Iris pigment epithelial cell (primary cell): ENCODE data around the gene ERV3-1.
"Not testable (repeated sequence)": the region's sequence is repeated elsewhere in the genome, so short reads cannot be mapped to it uniquely, and the experiment has no call there.

ENCODE experiments used
- DNase-seq: peaks from one replicate; pipeline ENCODE4 v3.0.0-alpha.2; 2011; ENCODE audit warnings: low read depth

The ERV3-1 gene

GRCh38 chr7:65001291-65001814 is 5.1 kb downstream of the ERV3-1 start:
- DNase-seq, result no peak

GRCh38 chr7:64999165-65000004 is 7.1 kb downstream of the ERV3-1 start:
- peak; percentile 99 for DNase-seq

GRCh38 chr7:64998865-64999164 is 7.7 kb downstream of the ERV3-1 start:
- no peak for DNase-seq

- DNase-seq, result peak; percentile 87
These were observed 8.5 kb downstream of the ERV3-1 start for GRCh38 chr7:64997927-64998391.

GRCh38 chr7:64997164-64997908 is 9.2 kb downstream of the ERV3-1 start:
- no peak for DNase-seq

GRCh38 chr7:64996305-64996704 is 10.2 kb downstream of the ERV3-1 start:
- DNase-seq, result no peak

- DNase-seq, result no peak
These were observed 12.6 kb downstream of the ERV3-1 start for GRCh38 chr7:64993901-64994300.

- DNase-seq, result peak; percentile 49
These were observed 13.5 kb downstream of the ERV3-1 start for GRCh38 chr7:64992971-64993370.

- DNase-seq, result no peak
These were observed 15.6 kb downstream of the ERV3-1 start, which contains the start of gene ZNF117 for GRCh38 chr7:64990936-64991335. ZNF117 (minus strand) TSS chr7:64991036.

GRCh38 chr7:64990216-64990615 is 16.3 kb downstream of the ERV3-1 start:
- DNase-seq, result no peak

- no peak for DNase-seq
These were observed 27.8 kb downstream of the ERV3-1 start for GRCh38 chr7:64978497-64979203.

- DNase-seq, result no peak
These were observed 40.9 kb downstream of the ERV3-1 start for GRCh38 chr7:64965594-64965993.

- DNase-seq, result no peak
These were observed 47.3 kb downstream of the ERV3-1 start for GRCh38 chr7:64959072-64959747.

GRCh38 chr7:64951250-64951848 is 55.1 kb downstream of the ERV3-1 start:
- DNase-seq, result peak; percentile 53

- not testable (repeated sequence) for DNase-seq
These were observed 55.8 kb downstream of the ERV3-1 start for GRCh38 chr7:64950673-64951072.

GRCh38 chr7:64948774-64949173 is 57.7 kb downstream of the ERV3-1 start:
- not testable (repeated sequence) for DNase-seq

GRCh38 chr7:64947252-64948000 is 59.1 kb downstream of the ERV3-1 start:
- no peak for DNase-seq

- DNase-seq, result peak; percentile 15
These were observed 59.7 kb downstream of the ERV3-1 start for GRCh38 chr7:64946772-64947171.

GRCh38 chr7:64945503-64946175 is 60.8 kb downstream of the ERV3-1 start:
- no peak for DNase-seq
